ENCODE data around the gene BAZ1B.
"Not testable (repeated sequence)": the region's sequence is repeated elsewhere in the genome, so short reads cannot be mapped to it uniquely, and the experiment has no call there.

Gene BAZ1B

DNA sequence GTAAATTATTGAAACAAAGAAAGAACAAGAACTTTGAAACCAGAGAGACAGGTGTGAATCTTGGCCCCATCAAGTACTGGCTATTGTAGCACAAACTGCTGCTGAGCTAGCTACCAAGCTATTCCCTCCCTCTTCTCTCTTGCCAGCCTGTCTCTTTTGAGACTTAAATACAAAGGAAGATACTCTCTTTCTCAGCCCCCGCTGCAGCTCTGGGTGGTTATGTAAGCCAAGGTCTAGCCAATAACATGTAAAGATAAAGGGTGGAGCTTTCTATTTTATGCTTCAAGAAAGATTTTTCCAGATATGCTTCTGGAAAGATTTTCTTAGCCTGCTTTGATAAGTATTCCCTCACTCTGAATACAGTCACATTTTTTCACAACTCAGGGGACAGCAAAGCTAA lies 17.2 kb downstream of the BAZ1B start:
- no peak overlapping the region for H3K4me3 ChIP-seq (ENCODE audit: low read depth, low read length)
- TF ChIP-seq, protein P1, sequence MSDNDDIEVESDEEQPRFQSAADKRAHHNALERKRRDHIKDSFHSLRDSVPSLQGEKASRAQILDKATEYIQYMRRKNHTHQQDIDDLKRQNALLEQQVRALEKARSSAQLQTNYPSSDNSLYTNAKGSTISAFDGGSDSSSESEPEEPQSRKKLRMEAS (IDR thresholded peaks at IDR 0.05; ENCODE audit: low read depth, low read length) = no peak
- TF ChIP-seq MYC (IDR thresholded peaks at IDR 0.05; ENCODE audit: low read depth, low read length) = no peak
- TF ChIP-seq, protein P2, sequence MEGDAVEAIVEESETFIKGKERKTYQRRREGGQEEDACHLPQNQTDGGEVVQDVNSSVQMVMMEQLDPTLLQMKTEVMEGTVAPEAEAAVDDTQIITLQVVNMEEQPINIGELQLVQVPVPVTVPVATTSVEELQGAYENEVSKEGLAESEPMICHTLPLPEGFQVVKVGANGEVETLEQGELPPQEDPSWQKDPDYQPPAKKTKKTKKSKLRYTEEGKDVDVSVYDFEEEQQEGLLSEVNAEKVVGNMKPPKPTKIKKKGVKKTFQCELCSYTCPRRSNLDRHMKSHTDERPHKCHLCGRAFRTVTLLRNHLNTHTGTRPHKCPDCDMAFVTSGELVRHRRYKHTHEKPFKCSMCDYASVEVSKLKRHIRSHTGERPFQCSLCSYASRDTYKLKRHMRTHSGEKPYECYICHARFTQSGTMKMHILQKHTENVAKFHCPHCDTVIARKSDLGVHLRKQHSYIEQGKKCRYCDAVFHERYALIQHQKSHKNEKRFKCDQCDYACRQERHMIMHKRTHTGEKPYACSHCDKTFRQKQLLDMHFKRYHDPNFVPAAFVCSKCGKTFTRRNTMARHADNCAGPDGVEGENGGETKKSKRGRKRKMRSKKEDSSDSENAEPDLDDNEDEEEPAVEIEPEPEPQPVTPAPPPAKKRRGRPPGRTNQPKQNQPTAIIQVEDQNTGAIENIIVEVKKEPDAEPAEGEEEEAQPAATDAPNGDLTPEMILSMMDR (IDR thresholded peaks at IDR 0.05; ENCODE audit: low read depth, low read length) = no peak
- DNase-seq (ENCODE audit: low read depth) = no peak

GRCh38 chr7:73504017-73504416 lies 18.1 kb downstream of the BAZ1B start:
- no peak for DNase-seq (ENCODE audit: low read depth)
- TF ChIP-seq, protein P2 (IDR thresholded peaks at IDR 0.05; ENCODE audit: low read depth, low read length) = no peak
- no peak for TF ChIP-seq POLR2A (IDR thresholded peaks at IDR 0.05; ENCODE audit: extremely low read depth, insufficient read length)
- no peak for TF ChIP-seq MYC (IDR thresholded peaks at IDR 0.05; ENCODE audit: low read depth, low read length)
- TF ChIP-seq, protein P1 (IDR thresholded peaks at IDR 0.05; ENCODE audit: low read depth, low read length) = no peak
- H3K4me3 ChIP-seq (ENCODE audit: low read depth, low read length) = no peak overlapping the region

- no peak for DNase-seq (ENCODE audit: low read depth)
- no peak overlapping the region for H3K4me3 ChIP-seq (ENCODE audit: low read depth, low read length)
- TF ChIP-seq, protein P1 (IDR thresholded peaks at IDR 0.05; ENCODE audit: low read depth, low read length) = no peak
- TF ChIP-seq MYC (IDR thresholded peaks at IDR 0.05; ENCODE audit: low read depth, low read length) (no peak), POLR2A (IDR thresholded peaks at IDR 0.05; ENCODE audit: extremely low read depth, insufficient read length) (no peak)
- TF ChIP-seq, protein P2 (IDR thresholded peaks at IDR 0.05; ENCODE audit: low read depth, low read length) = no peak
Measured at GRCh38 chr7:73503229-73503628, 18.9 kb downstream of the BAZ1B start.

DNA sequence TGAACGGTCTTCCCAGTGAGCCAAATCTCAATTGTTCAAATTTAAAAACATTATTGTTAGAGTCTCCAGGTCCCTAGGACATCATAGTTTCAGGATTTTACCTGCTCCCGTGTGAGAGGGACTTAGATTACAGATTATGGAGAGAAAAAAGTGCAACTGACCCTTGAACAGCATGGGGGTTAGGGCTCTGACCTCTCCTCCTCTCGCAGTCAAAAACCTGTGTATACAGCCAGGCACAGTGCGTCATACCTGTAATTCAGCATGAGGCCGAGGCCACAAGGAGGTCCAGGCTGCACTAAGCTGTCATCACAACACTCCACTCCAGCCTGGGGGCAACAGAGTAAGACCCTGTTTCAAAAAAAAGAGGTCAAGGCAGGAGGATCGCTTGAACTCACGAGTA lies 25.5 kb downstream of the BAZ1B start:
- TF ChIP-seq, protein P1 (IDR thresholded peaks at IDR 0.05; ENCODE audit: low read depth, low read length) = no peak
- TF ChIP-seq, protein P2 (IDR thresholded peaks at IDR 0.05; ENCODE audit: low read depth, low read length) = no peak
- TF ChIP-seq POLR2A (IDR thresholded peaks at IDR 0.05; ENCODE audit: extremely low read depth, insufficient read length) = no peak
- no peak for TF ChIP-seq MYC (IDR thresholded peaks at IDR 0.05; ENCODE audit: low read depth, low read length)

DNA sequence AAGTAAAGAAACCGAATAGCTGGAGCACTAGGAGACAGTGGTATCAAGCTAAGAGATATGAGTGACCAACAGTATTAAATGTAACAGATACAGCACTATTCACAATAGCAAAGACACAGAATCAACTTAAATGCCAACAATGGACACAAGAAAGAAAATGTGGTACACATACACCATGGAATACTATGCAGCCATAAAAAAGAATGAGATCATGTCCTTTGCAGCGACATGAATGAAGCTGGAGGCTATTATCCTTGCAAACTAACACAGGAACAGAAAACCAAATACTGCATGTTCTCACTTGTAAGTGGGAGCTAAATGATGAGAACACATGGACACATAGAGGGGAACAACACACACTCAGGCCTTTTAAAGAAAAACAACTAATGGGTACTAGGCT lies 26.6 kb downstream of the BAZ1B start:
- DNase-seq (ENCODE audit: low read depth); H3K4me3 ChIP-seq (ENCODE audit: low read depth, low read length): not testable (repeated sequence)

More for the DNA sequence above, 25.5 kb downstream of the BAZ1B start:
- no peak for DNase-seq (ENCODE audit: low read depth)
- no peak overlapping the region for H3K4me3 ChIP-seq (ENCODE audit: low read depth, low read length)

DNA sequence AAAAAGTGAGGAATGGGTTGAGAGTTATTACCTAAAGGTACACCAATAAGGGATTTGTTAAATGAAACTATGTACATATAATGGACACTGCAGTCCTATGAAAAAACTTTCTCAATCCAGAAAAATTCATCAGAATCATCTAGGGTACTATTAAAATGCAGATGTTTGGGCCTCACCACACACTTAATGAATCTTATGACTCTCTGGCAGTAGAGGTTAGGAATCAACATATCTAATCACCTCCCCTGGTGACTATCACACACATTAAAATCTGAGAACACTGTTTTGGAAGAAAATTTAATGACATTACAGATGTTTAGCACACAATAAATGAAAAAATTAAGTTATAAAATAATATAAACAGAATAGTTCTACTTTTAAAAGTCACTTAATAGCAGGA lies 32.1 kb downstream of the BAZ1B start:
- H3K4me3 ChIP-seq (ENCODE audit: low read depth, low read length) = no peak overlapping the region
- DNase-seq (ENCODE audit: low read depth) = no peak
- TF ChIP-seq, protein P1 (IDR thresholded peaks at IDR 0.05; ENCODE audit: low read depth, low read length) = no peak
- TF ChIP-seq, protein P2 (IDR thresholded peaks at IDR 0.05; ENCODE audit: low read depth, low read length) = no peak
- TF ChIP-seq POLR2A (IDR thresholded peaks at IDR 0.05; ENCODE audit: extremely low read depth, insufficient read length) = no peak
- TF ChIP-seq MYC (IDR thresholded peaks at IDR 0.05; ENCODE audit: low read depth, low read length) = no peak
